K562 (cell line): Measurements from ENCODE around the gene PSMD9. TPM values are rescaled to one million over a fixed set of nuclear protein-coding genes. Genes with fewer than 3 reads are reported as not detected.

Experiments
- ATAC-seq: fragments of 200-7000 bp; cut with Tn5 transposase; 3 replicates; pipeline ENCODE4 v1.9.1; 2020; ENCODE audit warnings: moderate library complexity
- BruUV-seq: library from RNA; stranded (reverse); fragments of 400-500 nt; replicated peaks from 2 replicates; lab custom pipeline; 2021; lab: Mats Ljungman, UMichigan
- CTCF ChIA-PET: fragments of 300-600 bp; formaldehyde crosslinking; extraction: SDS; loops from one replicate; lab custom pipeline; 2021; ENCODE audit warnings: low intra/inter-chr PET ratio; lab: Yijun Ruan, JAX
- POLR2A ChIA-PET: fragments of 300-600, 350-650 bp; sonication (Branson Sonifier 250); formaldehyde crosslinking; extraction: SDS; loops from one replicate; lab custom pipeline; 2021; ENCODE audit warnings: antibody characterized with exemption, inconsistent platforms; lab: Yijun Ruan, JAX
- DNase-seq, 4 experiments: peaks; one replicate each; pipeline versions ENCODE4 v3.0.0 to v3.0.0-alpha.2; 2011 to 2018; ENCODE audit warnings: low spot score in 3 of 4, mixed read lengths in 3 of 4; ENCODE audit errors: extremely low read depth in 1 of 4
- FAIRE-seq: peaks from 2 replicates; lab custom pipeline; 2011; peaks lifted over from hg19 to GRCh38; lab: Jason Lieb, UNC
- H2AFZ ChIP-seq: 2 replicates; pipeline ENCODE4 v1.6.0; 2011; ENCODE audit warnings: low read depth, low read length, control low read depth, inconsistent platforms
- H3K27ac ChIP-seq: fragments of 200-600 bp; 3 replicates; pipeline ENCODE4 v1.8.0; 2011; ENCODE audit warnings: low read depth, mild to moderate bottlenecking, control low read depth, inconsistent platforms, low read length, moderate library complexity, mixed read lengths; ENCODE audit errors: extremely low read depth
- H3K27me3 ChIP-seq, 2 experiments: fragments of 300-600 bp in 1 of 2; 2 replicates in 1 of 2; 3 replicates in 1 of 2; pipeline versions ENCODE4 v1.6.0 to v1.8.0; 2011; ENCODE audit warnings: inconsistent platforms in 2 of 2, low read length in 2 of 2, mild to moderate bottlenecking in 1 of 2, mixed read lengths in 1 of 2, moderate library complexity in 1 of 2; ENCODE audit not compliant: control insufficient read depth in 2 of 2, insufficient read depth in 2 of 2
- H3K36me3 ChIP-seq: fragments of 300-600 bp; 3 replicates; pipeline ENCODE4 v1.8.0; 2011; ENCODE audit warnings: mild to moderate bottlenecking, low read length, inconsistent platforms; ENCODE audit not compliant: control insufficient read depth, insufficient read depth
- H3K4me1 ChIP-seq, 2 experiments: fragments of 200-600 bp in 1 of 2; replicated peaks in 1 of 2; 2 replicates in 1 of 2; 3 replicates in 1 of 2; pipeline versions ENCODE4 v1.5.1 to v1.8.0; 2011; ENCODE audit warnings: inconsistent platforms in 2 of 2, low read length in 2 of 2, mild to moderate bottlenecking in 1 of 2, mixed read lengths in 1 of 2, moderate library complexity in 1 of 2; ENCODE audit not compliant: control insufficient read depth in 2 of 2, insufficient read depth in 2 of 2
- H3K4me2 ChIP-seq: 2 replicates; pipeline ENCODE4 v1.6.1; 2011; ENCODE audit warnings: low read length, control low read depth, inconsistent platforms, mixed read lengths; ENCODE audit not compliant: insufficient read depth
- H3K4me3 ChIP-seq: fragments of 200-600 bp; sonication (generic), shearing (Covaris generic); 2 replicates; pipeline ENCODE4 v1.5.1; 2016; ENCODE audit warnings: control low read depth, inconsistent platforms
- H3K79me2 ChIP-seq: fragments of 200-600 bp; 3 replicates; pipeline ENCODE4 v1.8.0; 2011; ENCODE audit warnings: low read length, inconsistent platforms; ENCODE audit not compliant: control insufficient read depth, insufficient read depth
- H3K9ac ChIP-seq, 2 experiments: 2 replicates each; pipeline versions ENCODE4 v1.6.0 to v1.6.1; 2011; ENCODE audit warnings: low read depth in 2 of 2, low read length in 2 of 2, control low read depth in 1 of 2, inconsistent platforms in 1 of 2, mild to moderate bottlenecking in 1 of 2, mixed read lengths in 1 of 2; ENCODE audit not compliant: insufficient read depth in 1 of 2
- H3K9me1 ChIP-seq: one replicate; pipeline ENCODE4 v1.6.0; 2011; ENCODE audit warnings: inconsistent platforms, mild to moderate bottlenecking, low read length, moderate library complexity; ENCODE audit not compliant: control insufficient read depth, insufficient read depth
- H3K9me3 ChIP-seq: replicated peaks from 2 replicates; pipeline ENCODE4 v1.5.1; 2011; ENCODE audit warnings: low read depth, low read length, inconsistent platforms; ENCODE audit not compliant: control insufficient read depth, insufficient read depth
- H4K20me1 ChIP-seq: replicated peaks from 2 replicates; pipeline ENCODE4 v1.6.1; 2011; ENCODE audit warnings: low read length, inconsistent platforms, mixed read lengths; ENCODE audit not compliant: control insufficient read depth, insufficient read depth
- CBX3 ChIP-seq, 2 experiments: IDR thresholded peaks; 1 replicate in 1 of 2; 2 replicates in 1 of 2; pipeline ENCODE4 v1.6.1; 2012; ENCODE audit warnings: inconsistent platforms in 2 of 2, low read length in 2 of 2, borderline replicate concordance in 1 of 2, control low read depth in 1 of 2
- DACH1 ChIP-seq: fragments of 450-650 bp; IDR thresholded peaks from 2 replicates; pipeline ENCODE4 v1.6.1; 2018; ENCODE audit not compliant: partially characterized antibody
- FOXA1 ChIP-seq: fragments of 450-650 bp; IDR thresholded peaks from 2 replicates; pipeline ENCODE4 v1.6.1; 2016; ENCODE audit warnings: mild to moderate bottlenecking, borderline replicate concordance
- NFIC ChIP-seq: fragments of 450-650 bp; IDR thresholded peaks from 2 replicates; pipeline ENCODE4 v1.6.1; 2017; ENCODE audit warnings: mild to moderate bottlenecking, inconsistent platforms
- U2AF1 ChIP-seq: fragments of 200-400 bp; formaldehyde crosslinking; optimal IDR thresholded peaks from 2 replicates; pipeline ENCODE3; 2017; ENCODE audit warnings: mild to moderate bottlenecking, low read depth, low read length, moderate library complexity
- ZBTB7A ChIP-seq: IDR thresholded peaks from 2 replicates; pipeline ENCODE4 v1.6.1; 2011; ENCODE audit warnings: low read depth, mild to moderate bottlenecking, low read length, moderate library complexity, borderline replicate concordance; ENCODE audit not compliant: control insufficient read depth
- ZBTB8A ChIP-seq: fragments of 450-650 bp; IDR thresholded peaks from 2 replicates; pipeline ENCODE4 v1.6.1; 2018; ENCODE audit warnings: mild to moderate bottlenecking, moderate library complexity; ENCODE audit not compliant: partially characterized antibody
- ZNF146 ChIP-seq: IDR thresholded peaks from one replicate; pipeline ENCODE4 v1.6.1; 2018; ENCODE audit warnings: missing compliant biosample characterization; ENCODE audit not compliant: unreplicated experiment
- ZNF232 ChIP-seq: sonication (generic); formaldehyde crosslinking; IDR thresholded peaks from 2 replicates; pipeline ENCODE4 v1.8.0; 2022; ENCODE audit warnings: mild to moderate bottlenecking, missing genetic modification reagents
- ZNF436 ChIP-seq: fragments of 250-450, 450-650 bp; sonication (Bioruptor Pico); formaldehyde crosslinking; IDR thresholded peaks from 2 replicates; pipeline ENCODE4 v1.7.0; 2020; ENCODE audit warnings: mild to moderate bottlenecking
- WGBS: fragments of 100-300 bp; shearing (Covaris generic); methylation state at CpG from one replicate; pipeline ENCODE4 v1.1.6; 2016; ENCODE audit warnings: low coverage, mixed read lengths; ENCODE audit not compliant: insufficient coverage; ENCODE audit errors: missing lambda C conversion rate; 5-methylcytosine and 5-hydroxymethylcytosine counted together
- in situ Hi-C: fragments of 300-500 bp; cut with MboI; formaldehyde crosslinking; loops from 4 replicates; pipeline ENCODE4 v1.15.0; 2018; ENCODE audit warnings: inconsistent platforms, mixed read lengths
- intact Hi-C: fragments of 100-400 bp; cut with micrococcal nuclease; formaldehyde crosslinking; loops from 2 replicates; pipeline ENCODE4 v1.14.2; 2022
- polyA plus RNA-seq, 8 experiments: library from polyadenylated mRNA; depleted of rRNA in 4 of 8; stranded (reverse) in 5 of 8; unstranded in 3 of 8; fragments of >200 nt; fragmentation: Nextera tagmentation in 2 of 8; fragmentation: Illumina TruSeq in 1 of 8; extraction: Ambion mirVana in 2 of 8; extraction: Trizol in 1 of 8; gene quantifications; 2 replicates each; pipeline versions ENCODE4 v1.2.1 to v1.2.3, GENCODE V29; 2011 to 2014; ENCODE audit warnings: inconsistent platforms in 1 of 8, missing spikeins in 1 of 8
- total RNA-seq, 7 experiments: library from RNA; depleted of rRNA in 6 of 7; stranded (reverse); fragments of >200 nt in 6 of 7; fragmentation: Illumina TruSeq in 2 of 7; extraction: Trizol in 2 of 7; gene quantifications; 2 replicates each; pipeline versions ENCODE4 v1.2.1 to v1.2.3, GENCODE V29; 2011 to 2021; ENCODE audit warnings: low replicate concordance in 1 of 7

PSMD9 gene
- total and polyA plus RNA-seq, 9 of the 15 experiments (the other 6 are each of a cell fraction or from before 2014, with no cell fraction given): 12.2 to 143 (median 61.3) TPM

DNA sequence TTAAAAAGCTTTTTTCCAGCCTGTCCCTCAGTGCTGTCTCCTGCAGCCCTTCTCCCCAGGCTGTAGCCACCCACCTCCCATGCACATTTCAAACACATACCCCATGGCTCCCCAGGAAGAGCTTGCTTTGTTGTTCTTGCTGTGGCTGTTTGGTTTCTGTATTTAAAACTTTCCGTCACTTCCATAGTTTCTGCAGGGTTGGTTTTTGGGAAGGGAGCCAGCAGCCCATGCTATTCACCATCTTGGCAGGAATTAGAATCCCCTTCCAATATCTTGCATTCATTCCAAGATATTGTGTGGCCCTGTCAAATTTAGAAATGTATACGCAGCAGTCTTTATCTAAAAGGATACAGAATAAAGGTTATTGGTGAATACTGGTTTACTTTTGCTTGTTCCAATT, 59.4 kb downstream of the PSMD9 start:
- no peak for ATAC-seq
- Histone ChIP-seq H3K36me3 (peaks cover 35% of the 10 kb centered on the region), H2AFZ (no peak overlapping the region), H3K79me2 (no peaks in the 10 kb centered on the region), H3K9ac (no peak overlapping the region), H4K20me1 (no peaks in the 10 kb centered on the region), H3K27ac (no peak overlapping the region), H3K27me3 (no peaks in the 10 kb centered on the region), H3K9me3 (no peaks in the 10 kb centered on the region)
- 100% methylated on average over 2 of the region's 2 CpGs for WGBS
- FAIRE-seq: no peak
- DNase-seq: no peak
- CTCF ChIA-PET: no interaction called here
- TF ChIP-seq ZBTB7A: no peak
- TF ChIP-seq FOXA1: no peak
- no peak for TF ChIP-seq ZNF146
- TF ChIP-seq ZBTB8A: no peak
- no peak for TF ChIP-seq NFIC
- no peak for TF ChIP-seq DACH1
- no peak for TF ChIP-seq ZNF436
- no peak for TF ChIP-seq U2AF1
- no peak for TF ChIP-seq ZNF232 (CRISPR knock-in tag)
- TF ChIP-seq CBX3 (IDR thresholded peaks at IDR 0.05; ENCODE audit: borderline replicate concordance in 1 of 2, low read length in 2 of 2): no peak
- TF ChIP-seq, all 486 proteins: peak for 0
- intact Hi-C loops: no loop called here
- Histone ChIP-seq H3K4me2 (no peak overlapping the region), H3K4me3 (no peak overlapping the region), H3K4me1 (no peaks in the 10 kb centered on the region), H3K9me1 (no peaks in the 10 kb centered on the region)
- no TSS peak for BruUV-seq
- POLR2A ChIA-PET: interaction anchor here (0.7 to 1.7 kb wide), 2 partner anchors 9 to 14 kb away, joined by 3 to 4 read pairs; no protein-coding TSS in a partner anchor
- in situ Hi-C loops: no loop called here
